Retinal pigment epithelial cell (primary cell): ENCODE results near the gene CCDC28A.
A peak's percentile ranks its signal among the peaks of the same experiment; 100 is the strongest.

Experiments used
- DNase-seq: peaks from one replicate; pipeline ENCODE4 v3.0.0-alpha.2; 2010; ENCODE audit warnings: low read depth
- H3K4me3 ChIP-seq: 2 replicates; pipeline ENCODE4 v1.5.1; 2011; ENCODE audit warnings: mild to moderate bottlenecking, low read length, control low read depth, moderate library complexity
- CTCF ChIP-seq: conservative IDR thresholded peaks from 2 replicates; pipeline ENCODE4 v1.5.1; 2011; ENCODE audit warnings: low read depth, low read length, control low read depth, inconsistent platforms

Gene CCDC28A

GRCh38 chr6:138832182-138832581 is 58.6 kb downstream of the CCDC28A start:
- DNase-seq, result no peak
- TF ChIP-seq CTCF, result no peak
- no peak overlapping the region for H3K4me3 ChIP-seq

GRCh38 chr6:138833816-138834539 is 60.4 kb downstream of the CCDC28A start:
- H3K4me3 ChIP-seq, result no peak overlapping the region
- DNase-seq, result peak; percentile 90
- TF ChIP-seq CTCF, result no peak

GRCh38 chr6:138837246-138837645 is 63.7 kb downstream of the CCDC28A start:
- H3K4me3 ChIP-seq, result no peak overlapping the region
- no peak for DNase-seq
- no peak for TF ChIP-seq CTCF
